Measurements from ENCODE around the gene FKBP15.
"Not testable (repeated sequence)": the region's sequence is repeated elsewhere in the genome, so short reads cannot be mapped to it uniquely, and the experiment has no call there.

The FKBP15 gene

DNA sequence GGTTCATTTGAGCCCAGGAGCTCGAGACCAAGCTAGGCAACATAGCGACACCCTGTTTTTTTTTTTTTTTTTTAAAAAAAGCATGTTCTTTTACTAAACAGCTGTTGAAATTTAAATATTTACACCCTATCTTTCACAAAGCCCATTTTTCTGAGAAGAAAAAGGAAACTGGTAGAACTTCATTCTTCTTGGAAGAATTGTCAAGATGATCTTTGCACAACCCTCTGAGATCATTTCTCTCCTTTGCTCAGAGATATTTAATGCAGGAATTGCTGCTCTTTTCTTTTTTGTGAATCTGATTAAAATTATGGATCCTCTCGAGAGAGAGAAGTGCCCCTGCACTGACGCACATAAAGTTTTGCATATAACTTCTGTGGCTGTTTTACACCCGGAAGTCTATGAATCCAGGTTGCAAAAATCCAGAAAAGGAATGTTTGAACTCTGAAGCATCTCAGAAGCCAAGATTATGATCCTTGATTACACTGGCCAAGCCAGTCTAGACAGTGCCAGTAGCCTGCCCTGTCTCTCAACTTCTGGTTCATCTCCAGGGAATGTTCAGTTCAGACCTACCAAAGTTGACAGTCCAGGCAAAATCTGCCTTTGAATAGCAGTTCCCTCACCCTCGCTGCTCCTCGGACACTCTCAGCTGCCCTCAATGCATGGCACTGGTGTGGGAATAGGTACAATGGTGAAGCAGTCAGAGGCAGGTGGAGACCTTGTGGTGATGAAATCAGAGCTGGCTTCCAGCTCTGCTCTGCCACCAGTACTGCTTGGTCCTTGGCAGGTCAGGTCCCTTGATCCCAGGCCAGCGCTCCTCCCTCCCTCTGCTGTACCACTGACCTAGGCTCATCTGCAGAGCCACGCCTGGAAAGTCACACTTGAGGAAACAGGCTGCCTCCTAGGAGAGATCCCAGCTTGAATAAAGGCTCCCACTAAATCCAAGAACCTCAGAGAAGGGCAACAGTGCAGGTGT lies 83.6 kb downstream of the FKBP15 start:
- TF ChIP-seq, protein P1, sequence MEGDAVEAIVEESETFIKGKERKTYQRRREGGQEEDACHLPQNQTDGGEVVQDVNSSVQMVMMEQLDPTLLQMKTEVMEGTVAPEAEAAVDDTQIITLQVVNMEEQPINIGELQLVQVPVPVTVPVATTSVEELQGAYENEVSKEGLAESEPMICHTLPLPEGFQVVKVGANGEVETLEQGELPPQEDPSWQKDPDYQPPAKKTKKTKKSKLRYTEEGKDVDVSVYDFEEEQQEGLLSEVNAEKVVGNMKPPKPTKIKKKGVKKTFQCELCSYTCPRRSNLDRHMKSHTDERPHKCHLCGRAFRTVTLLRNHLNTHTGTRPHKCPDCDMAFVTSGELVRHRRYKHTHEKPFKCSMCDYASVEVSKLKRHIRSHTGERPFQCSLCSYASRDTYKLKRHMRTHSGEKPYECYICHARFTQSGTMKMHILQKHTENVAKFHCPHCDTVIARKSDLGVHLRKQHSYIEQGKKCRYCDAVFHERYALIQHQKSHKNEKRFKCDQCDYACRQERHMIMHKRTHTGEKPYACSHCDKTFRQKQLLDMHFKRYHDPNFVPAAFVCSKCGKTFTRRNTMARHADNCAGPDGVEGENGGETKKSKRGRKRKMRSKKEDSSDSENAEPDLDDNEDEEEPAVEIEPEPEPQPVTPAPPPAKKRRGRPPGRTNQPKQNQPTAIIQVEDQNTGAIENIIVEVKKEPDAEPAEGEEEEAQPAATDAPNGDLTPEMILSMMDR (IDR thresholded peaks at IDR 0.05; ENCODE audit: low read depth, low read length): no peak

DNA sequence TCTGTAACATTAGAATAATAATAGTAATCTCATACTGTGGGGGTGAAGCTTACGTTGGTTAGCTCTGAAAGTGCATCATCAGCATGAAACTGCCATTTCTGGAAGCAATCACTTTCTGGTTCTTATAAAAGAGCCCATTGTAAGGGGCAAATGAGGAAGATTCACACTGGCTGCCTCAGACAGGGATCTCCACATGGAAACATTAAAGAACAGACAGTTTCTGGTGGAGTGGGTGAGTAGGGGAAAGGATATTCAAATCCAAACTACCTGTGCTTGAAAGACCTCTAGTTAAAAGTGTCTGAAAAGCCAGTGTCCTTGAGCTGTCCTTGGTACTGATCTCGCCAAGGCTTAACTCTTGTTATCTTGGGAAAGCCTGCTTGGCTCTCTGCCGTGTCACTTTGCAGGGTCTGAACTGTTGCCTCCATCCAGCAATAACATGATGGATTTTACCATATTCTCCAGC lies 89.4 kb downstream of the FKBP15 start:
- TF ChIP-seq, protein P1 (IDR thresholded peaks at IDR 0.05; ENCODE audit: low read depth, low read length): no peak
- no peak overlapping the region for H3K4me3 ChIP-seq (ENCODE audit: low read depth, low read length)

More for the DNA sequence above, 83.6 kb downstream of the FKBP15 start:
- H3K4me3 ChIP-seq (ENCODE audit: low read depth, low read length): no peak overlapping the region

DNA sequence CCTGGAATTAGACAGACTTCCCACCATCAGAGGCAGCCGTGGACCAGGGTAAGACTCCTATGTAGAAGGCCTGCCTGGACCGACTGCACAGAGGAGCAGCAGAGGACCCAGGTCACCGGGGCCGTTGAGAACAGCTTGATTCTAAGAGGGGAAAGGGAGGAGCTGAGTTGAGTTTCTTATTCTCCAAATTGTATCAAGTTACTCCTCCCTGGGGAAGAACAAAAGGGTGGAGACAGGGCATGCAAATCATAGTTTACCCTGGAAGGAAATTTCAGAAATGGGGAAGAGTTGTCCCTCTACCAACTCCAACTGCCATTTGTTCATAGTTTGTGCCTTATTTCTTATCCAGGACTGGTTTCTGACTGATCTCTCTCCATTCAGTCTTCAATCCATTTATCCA lies 91.2 kb downstream of the FKBP15 start:
- no peak overlapping the region for H3K4me3 ChIP-seq (ENCODE audit: low read depth, low read length)
- TF ChIP-seq, protein P1 (IDR thresholded peaks at IDR 0.05; ENCODE audit: low read depth, low read length): no peak

DNA sequence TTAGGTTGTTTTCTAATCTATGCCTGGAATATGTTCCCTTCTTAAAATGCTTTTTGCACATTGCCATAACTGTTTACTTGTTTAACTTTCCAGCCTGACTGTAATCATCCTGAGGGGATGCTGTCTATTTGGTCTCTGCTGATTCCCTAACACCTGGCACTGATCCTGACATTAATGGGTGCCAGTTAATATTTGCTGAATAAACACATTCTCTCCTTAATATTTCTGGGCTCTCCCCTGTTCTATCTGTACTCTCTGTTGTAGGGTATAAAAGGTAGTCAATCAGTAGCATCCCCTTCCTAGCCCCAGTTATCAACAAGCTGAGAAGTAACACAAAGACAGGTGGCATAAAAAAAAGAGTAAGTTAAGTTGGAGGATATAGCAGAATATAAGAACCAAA lies 91.6 kb downstream of the FKBP15 start:
- no peak overlapping the region for H3K4me3 ChIP-seq (ENCODE audit: low read depth, low read length)
- TF ChIP-seq, protein P1 (IDR thresholded peaks at IDR 0.05; ENCODE audit: low read depth, low read length): no peak

DNA sequence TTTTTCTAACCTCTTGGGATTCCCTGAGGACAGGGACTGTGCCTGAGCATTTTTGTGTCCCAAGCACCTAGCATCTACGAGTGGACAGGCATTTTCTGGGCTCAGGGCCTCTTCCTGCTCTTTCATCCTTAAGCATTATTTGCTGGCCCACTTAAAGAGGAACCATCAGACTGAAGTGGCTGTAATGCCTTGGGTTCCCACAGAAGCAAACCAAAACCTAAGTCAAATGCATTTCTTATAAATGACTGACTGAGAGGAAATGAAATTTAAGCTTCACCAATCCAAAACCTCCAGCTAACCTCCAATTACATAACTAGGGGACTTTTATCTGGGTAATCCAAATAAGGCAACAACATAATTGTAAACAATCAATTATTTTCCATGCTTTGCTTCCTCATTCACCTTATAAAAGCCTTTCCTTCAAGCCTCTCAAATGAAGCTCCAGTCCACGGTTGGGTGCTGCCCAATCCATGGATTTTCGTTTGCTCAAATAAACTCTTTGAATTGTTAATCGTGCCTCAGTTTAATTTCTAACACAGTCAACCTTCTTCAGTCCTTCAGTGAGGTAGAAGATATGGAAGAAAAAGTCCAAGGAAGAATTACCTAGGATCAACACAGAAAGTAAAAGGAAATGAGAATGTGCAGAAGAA lies 95.6 kb downstream of the FKBP15 start:
- TF ChIP-seq, protein P1 (IDR thresholded peaks at IDR 0.05; ENCODE audit: low read depth, low read length): no peak
- H3K4me3 ChIP-seq (ENCODE audit: low read depth, low read length): no peak overlapping the region

DNA sequence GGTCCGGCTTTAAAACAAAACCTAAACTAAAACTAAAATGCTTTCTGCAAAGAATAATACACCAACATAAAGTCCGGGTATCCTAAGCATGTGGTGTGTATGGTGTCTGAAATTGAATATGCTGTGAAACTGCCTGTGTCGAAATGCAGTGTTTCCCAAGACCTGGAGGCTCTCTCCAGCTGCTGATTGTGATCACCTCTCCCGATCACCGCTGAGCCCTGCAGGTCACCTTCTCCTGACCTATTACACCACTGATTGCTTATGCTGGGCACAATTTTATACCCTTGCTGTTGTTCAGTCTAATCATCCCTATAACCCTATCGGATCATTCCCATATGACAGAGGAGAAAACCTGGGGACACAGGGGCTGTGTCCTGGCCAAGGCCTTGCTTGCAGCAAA lies 102.2 kb downstream of the FKBP15 start:
- H3K4me3 ChIP-seq (ENCODE audit: low read depth, low read length): not testable (repeated sequence)

Measured in WI38 (cell line).